NCI-H1694 treated with DMSO at 0.1 percent for 48 hours (cell line): ENCODE measurements around the gene MOAP1.
"Not testable (repeated sequence)": the region's sequence is repeated elsewhere in the genome, so short reads cannot be mapped to it uniquely, and the experiment has no call there.

Source experiments
- DNase-seq: peaks from one replicate; lab custom pipeline; 2025; lab: John Stamatoyannopoulos, UW

Gene MOAP1, protein sequence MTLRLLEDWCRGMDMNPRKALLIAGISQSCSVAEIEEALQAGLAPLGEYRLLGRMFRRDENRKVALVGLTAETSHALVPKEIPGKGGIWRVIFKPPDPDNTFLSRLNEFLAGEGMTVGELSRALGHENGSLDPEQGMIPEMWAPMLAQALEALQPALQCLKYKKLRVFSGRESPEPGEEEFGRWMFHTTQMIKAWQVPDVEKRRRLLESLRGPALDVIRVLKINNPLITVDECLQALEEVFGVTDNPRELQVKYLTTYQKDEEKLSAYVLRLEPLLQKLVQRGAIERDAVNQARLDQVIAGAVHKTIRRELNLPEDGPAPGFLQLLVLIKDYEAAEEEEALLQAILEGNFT

DNA sequence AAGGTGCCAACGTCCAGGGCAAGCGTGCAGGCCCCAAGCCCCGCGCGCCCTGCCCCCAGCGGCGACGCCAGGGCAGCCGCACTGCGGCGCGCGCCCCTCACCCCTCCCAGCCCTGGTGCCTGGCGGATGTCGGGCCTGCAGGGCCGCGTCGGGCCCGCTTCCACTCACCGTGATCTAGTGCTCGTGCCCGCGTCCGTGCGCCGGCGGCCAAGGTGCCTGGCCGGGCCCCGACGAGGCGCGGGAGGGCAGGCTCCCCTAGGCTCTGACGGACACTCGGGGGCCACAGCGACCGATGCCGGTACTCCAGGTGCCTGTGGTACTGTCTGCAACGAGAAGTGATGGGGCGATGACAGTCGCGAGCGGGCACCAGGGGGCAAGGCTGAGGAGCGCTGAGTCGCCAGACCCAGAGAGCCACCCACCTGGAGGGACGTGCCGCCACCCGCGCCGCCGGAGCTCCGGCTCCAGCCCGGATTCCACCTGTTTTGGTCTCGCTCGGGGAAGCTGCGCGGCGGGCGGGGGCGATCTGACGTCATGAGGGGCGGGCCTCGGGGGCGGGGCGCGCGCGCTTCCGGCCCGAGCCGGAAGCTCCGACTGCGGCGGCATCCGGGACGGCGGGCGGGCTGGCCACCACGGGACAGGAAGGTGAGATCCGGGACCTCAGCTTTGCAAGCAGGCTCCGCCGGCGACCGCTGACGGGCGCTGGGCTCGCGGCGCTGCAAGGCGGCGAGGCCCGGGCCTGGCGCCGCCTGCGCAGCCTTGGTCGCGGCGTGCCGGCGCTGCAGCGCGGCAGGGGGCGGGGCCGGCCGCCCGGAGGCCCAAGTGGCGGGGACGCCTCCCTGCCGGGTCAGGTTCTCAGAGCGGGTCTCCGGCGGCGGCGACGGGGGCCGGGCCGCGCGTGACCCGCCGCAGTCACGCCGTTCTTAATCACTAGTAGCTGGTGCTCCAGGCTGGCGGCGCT, at the start of gene MOAP1, which contains the start of gene LYSET:
Gene MOAP1, minus strand, starts transcription at position 507 of the 958 bp plus-strand sequence. CDS start 655 bp downstream, outside the sequence.
Gene LYSET, plus strand, starts transcription at position 927 of the 958 bp plus-strand sequence. CDS start 89 bp downstream, outside the sequence.
- peak; percentile 79 for DNase-seq

DNA sequence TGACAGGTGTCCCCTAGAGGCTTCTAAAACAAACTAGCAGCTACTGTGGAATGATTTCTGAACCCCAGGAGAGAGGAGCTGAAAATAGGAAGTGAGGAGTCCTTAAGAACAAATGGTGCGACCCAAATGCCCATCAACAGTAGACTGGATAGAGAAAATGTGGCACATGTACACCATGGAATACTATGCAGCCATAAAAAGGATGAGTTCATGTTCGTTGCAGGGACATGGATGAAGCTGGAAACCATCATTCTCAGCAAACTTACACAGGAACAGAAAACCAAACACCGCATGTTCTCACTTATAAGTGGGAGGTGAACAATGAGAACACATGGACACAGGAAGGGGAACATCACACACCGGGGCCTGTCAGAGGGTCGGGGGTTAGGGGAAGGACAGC, 48.4 kb upstream of the MOAP1 start:
- DNase-seq = not testable (repeated sequence)

DNA sequence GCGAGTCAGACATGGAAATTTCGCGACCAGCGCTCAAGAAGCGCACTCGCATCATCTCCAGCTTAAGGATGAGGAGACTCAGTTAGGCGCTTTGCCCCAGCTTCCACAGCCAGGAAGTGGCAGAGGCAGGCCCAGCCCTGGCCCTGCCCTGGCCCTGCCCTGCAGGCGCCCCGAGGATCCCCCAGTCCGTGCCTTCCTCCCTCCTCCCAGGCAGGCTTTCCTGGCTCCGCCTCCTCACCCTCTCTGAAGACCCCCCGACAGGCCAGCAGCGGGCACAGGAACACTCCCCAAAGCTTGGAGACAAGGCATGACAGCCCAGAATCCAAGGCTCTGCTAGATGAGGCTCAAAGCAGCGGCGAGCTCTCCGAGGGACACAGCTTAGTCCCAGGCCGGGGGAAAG, 47.5 kb upstream of the MOAP1 start:
- no peak for DNase-seq

DNA sequence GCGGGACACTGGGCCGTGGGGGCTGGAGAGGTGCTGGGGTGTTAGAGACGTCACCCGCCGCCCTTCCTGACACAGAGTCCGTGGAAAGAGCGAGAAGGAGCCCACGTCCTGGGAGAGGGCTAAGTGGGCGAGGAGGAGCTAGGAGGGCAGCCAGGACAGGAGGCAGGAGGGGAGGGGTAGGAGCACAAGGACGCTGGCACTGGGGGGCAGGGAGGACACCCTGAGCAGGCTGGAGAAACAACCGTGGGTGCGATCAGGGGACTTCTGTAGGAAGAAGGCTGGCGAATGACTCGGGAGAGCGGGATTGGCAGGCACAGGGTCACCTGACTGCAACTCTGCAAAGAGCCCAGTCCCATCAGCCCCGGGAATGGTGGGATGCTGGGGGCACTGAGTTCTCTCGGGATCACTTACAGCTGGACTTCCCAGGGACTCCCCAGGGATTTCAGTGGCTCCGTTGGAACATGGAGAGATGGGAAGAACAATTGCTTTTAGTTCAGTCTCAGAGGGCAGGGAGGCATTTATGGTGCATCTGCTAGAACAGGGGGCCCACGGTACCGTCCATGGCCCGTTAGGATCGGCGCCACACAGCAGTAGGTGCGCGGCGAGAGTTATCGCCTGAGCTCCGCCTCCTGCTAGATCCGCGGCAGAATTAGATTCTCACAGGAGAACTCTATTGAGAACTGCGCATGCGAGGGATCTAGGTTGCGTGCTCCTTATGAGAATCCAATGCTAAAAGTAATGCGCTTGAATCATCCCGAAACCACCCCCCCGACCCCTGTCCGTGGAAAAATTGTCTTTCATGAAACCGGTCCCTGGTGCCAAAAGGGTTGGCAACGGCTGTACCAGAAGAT, 46.7 kb upstream of the MOAP1 start:
- peak; percentile 67 for DNase-seq

DNA sequence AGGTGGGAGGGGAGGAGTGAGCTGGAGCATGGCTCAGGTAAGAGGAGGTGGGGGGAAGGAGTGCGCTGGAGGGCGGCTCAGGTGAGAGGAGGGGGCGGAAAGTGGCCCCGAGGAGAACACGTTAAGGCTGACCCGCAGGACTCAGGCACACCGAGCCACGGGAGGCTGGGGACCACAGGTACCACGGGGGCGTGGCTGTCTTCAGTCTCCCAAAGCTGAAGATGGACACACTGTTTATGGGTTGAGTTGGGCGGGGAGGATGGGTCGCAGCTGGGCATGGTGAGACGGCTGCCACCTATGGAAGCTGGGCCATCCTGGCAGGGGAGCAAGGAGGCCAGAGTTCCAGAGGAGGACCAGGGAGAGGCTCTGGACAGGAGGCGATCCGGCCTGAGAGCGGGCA, 45.8 kb upstream of the MOAP1 start:
- no peak for DNase-seq

DNA sequence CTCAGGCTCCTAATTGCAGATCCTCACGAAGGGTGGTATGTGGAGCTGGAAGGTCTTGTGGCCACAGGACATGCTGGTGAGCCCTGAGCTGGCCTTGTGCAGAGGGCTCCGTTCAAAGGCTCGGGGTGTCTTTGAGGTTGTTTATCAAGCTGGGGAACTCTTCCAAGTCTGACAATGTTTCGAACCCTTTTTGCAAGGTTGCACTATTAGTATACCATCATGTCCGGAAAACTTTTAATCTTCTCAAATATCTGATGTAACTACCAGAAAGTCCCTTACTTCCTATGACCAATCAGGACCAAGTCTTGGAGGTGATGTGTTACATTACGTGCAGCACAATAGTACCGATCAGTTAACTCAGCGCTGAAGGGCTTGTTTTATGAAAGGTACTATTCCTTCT, 43.9 kb upstream of the MOAP1 start:
- DNase-seq = no peak

DNA sequence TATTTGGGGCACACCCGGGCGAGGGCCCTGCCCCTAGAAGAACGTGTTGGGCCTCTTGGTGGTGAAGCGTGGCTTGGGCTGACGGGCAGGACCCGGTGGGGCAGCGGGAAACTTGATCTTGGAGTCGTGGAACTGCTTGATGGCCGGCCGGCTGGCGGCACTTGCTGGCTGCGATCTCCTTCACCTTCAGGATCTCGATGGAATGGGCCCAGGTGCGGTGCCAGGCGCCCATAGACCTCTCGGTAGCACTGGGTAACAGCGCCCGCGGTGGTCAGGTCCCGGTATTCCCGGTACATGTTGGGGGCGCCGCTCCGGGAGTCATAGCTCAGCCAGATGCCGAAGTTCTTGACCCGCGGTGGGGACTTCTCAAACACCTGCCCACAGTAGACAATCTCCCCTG, 38.9 kb upstream of the MOAP1 start:
- DNase-seq = no peak

DNA sequence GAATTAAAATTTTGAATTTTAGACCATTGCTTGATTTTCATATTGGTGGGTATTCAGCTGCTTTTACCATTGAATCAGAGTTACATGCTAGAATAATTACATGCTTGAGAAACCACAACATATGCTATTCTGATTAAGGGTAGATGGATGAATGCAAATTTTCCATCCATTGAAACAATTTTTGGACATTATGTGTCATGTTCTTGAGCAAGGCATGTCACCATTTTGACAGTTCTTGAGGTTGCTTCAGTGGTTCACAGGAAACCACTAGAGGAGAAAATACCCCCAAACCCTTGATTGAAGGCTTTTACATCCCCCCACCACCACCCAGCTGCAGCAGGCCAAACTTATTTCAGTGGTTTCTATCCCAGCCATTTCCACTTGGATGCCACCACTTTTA, 35.8 kb upstream of the MOAP1 start:
- no peak for DNase-seq

DNA sequence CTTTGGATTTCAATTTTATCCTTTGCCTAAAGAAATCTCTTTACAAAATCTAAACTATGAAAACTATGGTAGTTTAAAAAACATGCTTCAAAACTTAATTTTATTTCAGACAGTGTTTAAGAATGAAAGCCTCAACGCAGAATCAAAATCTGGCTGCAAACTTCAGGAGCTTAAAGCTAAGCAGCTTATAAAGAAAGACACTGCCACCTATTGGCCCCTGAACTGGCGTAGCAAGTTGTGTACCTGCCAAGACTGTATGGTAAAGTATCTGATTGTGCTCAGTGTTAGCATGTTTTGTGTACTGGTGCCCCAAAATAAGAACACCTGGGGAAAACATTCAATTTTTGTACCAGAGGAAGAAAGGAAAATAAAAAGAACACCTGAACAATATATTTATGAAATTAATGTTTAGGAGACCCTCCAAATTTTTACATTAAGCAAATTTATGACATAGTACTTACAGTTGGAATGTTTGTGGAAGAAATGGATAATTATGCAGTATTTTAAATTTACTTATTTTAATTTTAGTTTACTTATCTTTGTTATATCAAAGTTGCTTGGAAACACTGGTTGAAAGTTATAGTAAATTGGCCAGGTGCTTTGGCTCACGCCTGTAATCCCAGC, 34.5 kb upstream of the MOAP1 start:
- DNase-seq = peak; percentile 70

DNA sequence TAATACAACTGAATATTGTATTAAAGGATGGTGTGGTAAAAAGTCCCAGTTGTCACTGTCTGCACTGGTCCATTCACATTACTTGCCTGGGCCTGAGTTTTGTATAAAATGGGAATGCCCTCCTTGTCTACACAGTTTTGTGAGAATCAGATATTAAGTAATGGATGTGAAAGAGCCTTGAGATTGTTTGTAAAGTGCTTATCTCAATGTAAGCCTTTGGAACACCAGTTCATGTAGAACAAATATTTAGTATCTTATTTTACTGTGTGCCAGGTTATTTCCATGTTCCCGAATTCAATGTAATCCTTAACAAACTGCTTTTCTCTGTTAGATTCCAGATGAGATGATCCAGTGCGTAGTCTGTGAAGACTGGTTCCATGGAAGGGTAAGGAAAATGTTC, 29.9 kb upstream of the MOAP1 start:
- DNase-seq = no peak

DNA sequence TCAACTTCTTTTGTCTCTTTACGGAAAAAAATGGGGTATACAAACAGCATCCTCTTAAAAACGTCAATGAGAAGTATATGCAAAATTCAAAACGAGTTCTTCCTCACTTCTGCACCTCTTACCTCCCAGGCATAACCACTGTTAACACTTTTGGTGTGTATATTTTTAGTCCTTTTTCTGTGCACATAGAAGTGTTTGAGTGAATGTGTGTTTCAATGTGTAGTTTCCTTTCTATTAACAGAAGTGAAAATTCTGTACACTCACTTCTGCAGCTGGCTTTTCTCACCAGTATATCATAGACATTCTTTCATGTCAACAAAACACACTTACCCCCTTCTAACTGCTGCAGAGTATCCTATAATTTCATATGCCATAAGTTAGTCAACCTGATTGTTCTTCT, 27.7 kb upstream of the MOAP1 start:
- DNase-seq = no peak

DNA sequence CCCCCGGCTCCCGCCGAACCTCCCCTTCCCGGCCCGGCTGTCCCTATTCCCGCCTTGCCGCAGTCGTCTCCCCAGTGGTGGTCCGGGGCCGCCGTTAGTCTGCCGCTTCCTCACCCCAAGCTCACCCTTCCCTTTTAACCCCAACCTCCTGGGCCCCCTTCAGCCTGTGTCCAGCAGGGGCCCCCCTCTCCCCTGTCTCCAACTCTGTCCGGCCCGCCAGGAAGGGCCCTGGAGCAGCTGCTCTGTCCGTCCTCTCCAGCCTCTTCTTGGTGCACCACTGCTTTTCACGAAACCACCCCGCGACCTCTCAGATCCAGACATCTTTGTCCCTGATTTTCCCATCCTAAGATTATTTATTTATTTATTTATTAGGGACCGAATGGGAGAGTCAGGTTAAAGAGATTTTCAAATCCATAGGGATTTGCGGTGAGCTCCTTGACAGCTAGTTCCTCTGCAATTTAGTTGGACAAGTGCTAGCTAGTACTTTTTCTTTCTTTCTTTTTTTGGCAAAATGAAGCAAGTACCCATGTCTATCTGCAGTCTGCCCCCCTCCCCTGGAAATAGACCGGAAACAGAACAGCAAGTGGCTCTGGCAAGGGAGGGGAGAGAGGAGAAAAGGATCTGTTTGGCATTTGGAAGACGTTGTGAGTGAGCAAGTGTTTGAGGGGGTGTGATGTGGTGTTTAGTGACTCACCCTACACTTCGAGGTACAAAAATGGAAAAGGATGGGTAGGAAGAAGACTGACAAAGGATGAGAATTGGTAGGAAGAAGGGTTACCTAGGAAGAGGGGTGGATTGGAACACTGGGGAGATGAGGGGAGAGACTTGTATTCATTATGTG, 23.0 kb upstream of the MOAP1 start:
- peak; percentile 53 for DNase-seq

DNA sequence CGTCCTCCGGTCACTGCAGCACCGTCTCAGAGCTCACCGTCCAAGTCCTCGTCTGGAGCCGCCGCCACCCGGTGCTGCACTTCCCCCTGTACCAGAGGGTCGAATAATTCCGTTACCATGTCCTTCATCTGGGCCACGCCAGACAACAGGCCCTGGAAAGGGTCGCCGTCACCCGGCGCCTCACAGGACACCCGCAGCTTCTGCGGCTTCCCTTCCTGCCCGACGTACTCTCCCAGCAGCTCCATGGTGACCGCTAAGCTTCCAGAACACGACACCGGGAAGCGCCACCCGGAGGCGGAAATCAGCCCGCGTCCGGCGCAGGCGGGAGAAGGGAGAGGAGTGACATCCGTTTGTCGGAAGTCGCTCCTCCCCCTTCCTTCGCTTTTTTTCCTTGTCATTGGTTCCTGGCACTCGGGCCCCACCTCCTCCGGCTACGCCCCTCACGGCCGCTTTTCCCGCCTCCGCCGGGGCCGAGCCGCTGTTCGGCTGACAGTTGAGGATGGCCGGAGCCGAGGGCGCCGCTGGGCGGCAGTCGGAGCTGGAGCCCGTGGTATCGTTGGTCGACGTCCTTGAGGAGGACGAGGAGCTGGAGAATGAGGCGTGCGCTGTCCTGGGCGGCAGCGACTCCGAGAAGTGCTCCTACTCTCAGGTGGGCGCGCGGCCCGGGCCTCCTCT, 22.2 kb upstream of the MOAP1 start, which contains the start of the genes GON7 and UBR7:
Gene GON7, minus strand, starts transcription at position 273 of the 675 bp plus-strand sequence. Its CDS starts 28 bp downstream, at position 245.
Gene UBR7, plus strand, starts transcription at position 464 of the 675 bp plus-strand sequence. Its CDS starts 36 bp downstream, at position 500.
- DNase-seq = peak; percentile 99

DNA sequence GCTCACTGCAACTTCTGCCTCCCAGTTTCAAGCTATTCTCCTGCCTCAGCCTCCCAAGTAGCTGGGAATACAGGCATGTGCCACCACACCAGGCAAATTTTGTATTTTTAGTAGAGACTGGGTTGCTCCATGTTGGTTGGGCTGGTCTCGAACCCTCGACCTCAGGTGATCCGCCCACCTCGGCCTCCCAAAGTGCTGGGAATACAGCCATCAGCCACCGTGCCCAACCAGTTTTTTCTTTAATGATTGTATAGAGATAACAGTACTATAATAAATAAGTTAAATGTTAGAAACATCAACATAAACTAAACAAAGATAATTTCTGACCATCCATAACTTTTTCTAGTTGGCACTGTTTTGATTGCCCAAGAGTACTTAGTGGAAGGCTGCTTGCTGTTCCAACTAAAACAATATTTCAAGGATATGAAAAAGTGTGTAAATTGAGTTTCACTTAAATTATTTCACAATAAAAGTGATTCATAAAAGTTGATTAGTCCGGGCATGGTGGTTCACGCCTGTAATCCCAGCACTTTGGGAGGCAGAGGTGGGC, 16.5 kb upstream of the MOAP1 start:
- no peak for DNase-seq

DNA sequence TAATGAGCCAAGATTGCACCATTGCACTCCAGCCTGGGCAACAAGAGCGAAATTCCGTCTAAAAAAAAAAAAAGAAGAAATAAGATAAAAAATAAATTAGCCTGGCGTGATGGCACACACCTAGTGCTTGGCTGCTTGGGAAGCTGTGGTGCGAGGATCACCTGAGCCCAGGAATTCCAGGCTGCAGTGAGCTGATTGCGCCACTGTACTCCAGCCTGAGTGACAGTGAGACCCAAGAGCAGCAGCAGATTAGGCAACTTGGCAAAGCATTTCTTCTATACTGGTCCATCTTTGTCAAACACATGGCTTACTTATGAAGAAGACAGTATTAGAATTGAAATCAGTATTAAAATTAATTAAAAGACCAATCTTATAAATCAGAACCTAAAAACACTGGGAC, 15.9 kb upstream of the MOAP1 start:
- no peak for DNase-seq

DNA sequence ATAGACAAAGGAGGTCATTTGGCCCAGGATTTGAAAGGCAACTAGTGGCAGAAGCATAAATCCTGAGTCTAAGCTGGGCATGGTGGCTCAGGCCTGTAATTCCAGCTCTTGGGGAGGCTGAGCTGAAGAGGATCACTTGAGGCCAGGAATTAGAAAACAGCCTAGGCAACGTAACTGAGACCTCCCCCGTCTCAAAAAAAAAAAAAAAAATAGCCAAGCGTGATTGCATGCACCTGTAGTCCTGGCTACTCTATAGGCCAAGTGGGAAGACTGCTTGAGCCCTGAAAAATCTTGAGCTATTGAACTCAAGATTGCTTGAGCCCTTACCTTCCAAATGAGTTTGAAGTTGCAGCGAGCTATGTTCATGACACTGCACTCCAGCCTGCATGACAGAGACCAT, 14.3 kb upstream of the MOAP1 start:
- DNase-seq = no peak

DNA sequence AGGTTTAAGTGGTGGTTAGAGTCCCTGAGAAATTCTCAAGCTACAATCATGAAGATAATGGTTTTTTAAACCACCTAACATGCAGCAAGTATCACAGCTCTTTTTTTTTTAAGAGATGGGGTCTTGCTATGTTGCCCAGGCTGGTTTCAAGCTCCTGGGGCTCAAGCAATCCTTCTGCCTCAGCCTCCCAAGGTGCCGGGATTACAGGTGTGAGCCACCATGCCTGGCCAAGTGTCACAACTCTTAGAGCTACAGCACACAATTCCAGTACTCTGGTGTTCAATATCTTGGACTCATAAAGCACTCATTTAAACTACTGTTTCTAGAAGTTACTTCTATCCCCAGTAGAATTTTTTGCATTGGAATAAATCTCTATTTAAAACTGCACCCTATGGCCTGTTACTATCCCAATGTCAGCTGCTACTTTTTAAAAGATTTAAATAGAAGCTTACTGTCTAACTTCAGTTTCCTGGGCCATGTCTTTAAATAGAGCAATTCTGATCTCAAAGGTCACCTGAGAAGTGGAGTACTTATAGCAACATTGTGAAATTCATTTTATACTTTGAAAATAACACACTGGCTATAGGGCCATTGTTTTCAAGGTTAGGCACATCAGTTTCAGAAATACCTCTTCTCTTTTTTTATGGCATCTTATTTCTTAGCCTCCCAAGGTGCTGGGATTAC, 10.8 kb upstream of the MOAP1 start:
- no peak for DNase-seq

DNA sequence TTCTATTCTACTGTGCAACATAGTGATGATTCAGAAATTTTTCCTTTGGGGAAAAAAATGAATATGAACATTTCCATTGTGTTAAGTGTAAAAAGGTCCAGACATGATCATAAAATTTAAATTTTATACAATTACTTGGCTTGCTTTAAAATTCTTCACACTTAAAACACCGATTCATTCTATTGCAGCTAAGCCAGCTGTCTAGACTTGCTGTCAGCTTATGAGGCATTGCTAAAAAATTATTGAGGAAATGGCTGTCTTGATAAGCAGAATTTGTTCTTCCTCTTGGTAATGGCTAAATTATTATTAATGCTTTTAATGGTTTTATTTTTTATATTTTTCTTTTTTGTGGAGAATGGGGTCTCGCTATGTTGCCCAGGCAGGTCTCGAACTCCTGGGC, 2.3 kb upstream of the MOAP1 start:
- DNase-seq = no peak

DNA sequence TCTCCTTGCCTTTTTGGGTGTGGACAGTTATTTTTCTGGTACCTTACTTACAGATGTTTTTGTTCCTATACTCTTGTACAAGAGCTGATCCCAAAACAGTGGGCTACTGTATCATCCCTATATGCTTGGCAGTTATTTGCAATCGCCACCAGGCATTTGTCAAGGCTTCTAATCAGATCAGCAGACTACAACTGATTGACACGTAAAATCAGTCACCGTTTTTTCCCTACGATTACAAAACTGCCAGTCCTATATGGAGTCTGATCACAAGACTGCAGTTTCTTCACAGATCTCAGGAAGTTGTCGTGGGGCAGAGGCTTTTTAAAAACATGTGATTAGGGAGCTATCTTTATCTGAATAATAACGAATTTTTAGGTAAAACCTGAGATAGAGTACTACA, 1.8 kb upstream of the MOAP1 start:
- DNase-seq = no peak
